VCaP (cell line): ENCODE measurements around the gene CMKLR1.

Experiments used
- H3K27ac ChIP-seq: fragments of 450-650 bp; 2 replicates; pipeline ENCODE4 v1.5.1; 2017
- CTCF ChIP-seq: fragments of 450-650 bp; conservative IDR thresholded peaks from 2 replicates; pipeline ENCODE4 v1.5.1; 2017; ENCODE audit warnings: mild to moderate bottlenecking, moderate library complexity

The CMKLR1 gene

GRCh38 chr12:108267450-108267849, 71.7 kb downstream of the CMKLR1 start:
- no peak for TF ChIP-seq CTCF
- no peak overlapping the region for H3K27ac ChIP-seq

GRCh38 chr12:108266131-108266530, 73.0 kb downstream of the CMKLR1 start:
- H3K27ac ChIP-seq = no peak overlapping the region
- no peak for TF ChIP-seq CTCF

GRCh38 chr12:108265505-108265904, 73.6 kb downstream of the CMKLR1 start:
- no peak for TF ChIP-seq CTCF
- H3K27ac ChIP-seq = no peak overlapping the region

GRCh38 chr12:108260969-108261368, 78.1 kb downstream of the CMKLR1 start:
- H3K27ac ChIP-seq = no peak overlapping the region
- TF ChIP-seq CTCF = no peak

GRCh38 chr12:108260039-108260438, 79.1 kb downstream of the CMKLR1 start:
- no peak for TF ChIP-seq CTCF

GRCh38 chr12:108257610-108258106, 81.5 kb downstream of the CMKLR1 start:
- TF ChIP-seq CTCF = no peak
- no peak overlapping the region for H3K27ac ChIP-seq

More at GRCh38 chr12:108260039-108260438, 79.1 kb downstream of the CMKLR1 start:
- no peak overlapping the region for H3K27ac ChIP-seq

GRCh38 chr12:108257004-108257403, 82.1 kb downstream of the CMKLR1 start:
- H3K27ac ChIP-seq = no peak overlapping the region
- no peak for TF ChIP-seq CTCF
